Stomach (tissue), 4 donors: ENCODE results near the gene PDE4DIP.
"Not testable (repeated sequence)": the region's sequence is repeated elsewhere in the genome, so short reads cannot be mapped to it uniquely, and the experiment has no call there.

Experiments used
- EP300 ChIP-seq: sonication (generic); formaldehyde crosslinking; IDR thresholded peaks from one replicate; pipeline ENCODE4 v1.6.1; 2017; ENCODE audit warnings: antibody characterized with exemption
- POLR2A ChIP-seq, 4 donors: fragments of 450-650 bp; IDR thresholded peaks; one replicate each; pipeline ENCODE4 v1.6.1; 2016; ENCODE audit warnings: antibody characterized with exemption in 4 of 4, control low read depth in 2 of 4, mild to moderate bottlenecking in 1 of 4, moderate library complexity in 1 of 4
- POLR2AphosphoS5 ChIP-seq, 3 donors: sonication (generic); formaldehyde crosslinking; IDR thresholded peaks; one replicate each; pipeline ENCODE4 v1.6.1; 2016; ENCODE audit warnings: antibody characterized with exemption in 3 of 3
- TF ChIP-seq, protein P1 (sequence below), 7 experiments: fragments of 450-650 bp in 4 of 7; fragments of 200-600 bp in 3 of 7; sonication (generic) in 3 of 7; IDR thresholded peaks; one replicate each; pipeline ENCODE4 v1.5.1; 2016 to 2019; ENCODE audit warnings: antibody characterized with exemption in 7 of 7, control low read depth in 2 of 7, mild to moderate bottlenecking in 1 of 7

DNA sequence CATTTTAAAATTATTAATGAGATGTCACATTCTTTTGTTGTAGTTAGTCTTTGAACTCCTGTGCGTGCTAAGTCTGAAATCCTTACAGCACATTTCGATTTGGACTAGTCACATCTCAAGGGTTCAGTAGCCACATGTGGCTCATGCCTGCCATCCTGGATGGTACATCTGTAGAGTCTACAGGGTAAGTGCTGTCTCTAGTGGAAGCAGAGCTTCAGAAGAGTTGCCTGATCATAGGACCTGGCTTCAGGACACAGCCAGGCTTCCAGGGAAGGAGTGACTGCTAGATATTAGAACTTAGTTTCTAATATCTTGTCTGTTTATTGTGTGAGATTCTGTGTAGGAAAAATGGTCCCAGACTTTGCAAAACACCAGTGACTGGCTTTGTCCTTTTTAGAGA is 72.0 kb downstream of the PDE4DIP start:
- not testable (repeated sequence) for TF ChIP-seq POLR2A (IDR thresholded peaks at IDR 0.05); EP300; POLR2AphosphoS5 (IDR thresholded peaks at IDR 0.05)
- TF ChIP-seq, protein P1, sequence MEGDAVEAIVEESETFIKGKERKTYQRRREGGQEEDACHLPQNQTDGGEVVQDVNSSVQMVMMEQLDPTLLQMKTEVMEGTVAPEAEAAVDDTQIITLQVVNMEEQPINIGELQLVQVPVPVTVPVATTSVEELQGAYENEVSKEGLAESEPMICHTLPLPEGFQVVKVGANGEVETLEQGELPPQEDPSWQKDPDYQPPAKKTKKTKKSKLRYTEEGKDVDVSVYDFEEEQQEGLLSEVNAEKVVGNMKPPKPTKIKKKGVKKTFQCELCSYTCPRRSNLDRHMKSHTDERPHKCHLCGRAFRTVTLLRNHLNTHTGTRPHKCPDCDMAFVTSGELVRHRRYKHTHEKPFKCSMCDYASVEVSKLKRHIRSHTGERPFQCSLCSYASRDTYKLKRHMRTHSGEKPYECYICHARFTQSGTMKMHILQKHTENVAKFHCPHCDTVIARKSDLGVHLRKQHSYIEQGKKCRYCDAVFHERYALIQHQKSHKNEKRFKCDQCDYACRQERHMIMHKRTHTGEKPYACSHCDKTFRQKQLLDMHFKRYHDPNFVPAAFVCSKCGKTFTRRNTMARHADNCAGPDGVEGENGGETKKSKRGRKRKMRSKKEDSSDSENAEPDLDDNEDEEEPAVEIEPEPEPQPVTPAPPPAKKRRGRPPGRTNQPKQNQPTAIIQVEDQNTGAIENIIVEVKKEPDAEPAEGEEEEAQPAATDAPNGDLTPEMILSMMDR (IDR thresholded peaks at IDR 0.05) = not testable (repeated sequence)
